ENCODE results near the gene DDX47.

The DDX47 gene

DNA sequence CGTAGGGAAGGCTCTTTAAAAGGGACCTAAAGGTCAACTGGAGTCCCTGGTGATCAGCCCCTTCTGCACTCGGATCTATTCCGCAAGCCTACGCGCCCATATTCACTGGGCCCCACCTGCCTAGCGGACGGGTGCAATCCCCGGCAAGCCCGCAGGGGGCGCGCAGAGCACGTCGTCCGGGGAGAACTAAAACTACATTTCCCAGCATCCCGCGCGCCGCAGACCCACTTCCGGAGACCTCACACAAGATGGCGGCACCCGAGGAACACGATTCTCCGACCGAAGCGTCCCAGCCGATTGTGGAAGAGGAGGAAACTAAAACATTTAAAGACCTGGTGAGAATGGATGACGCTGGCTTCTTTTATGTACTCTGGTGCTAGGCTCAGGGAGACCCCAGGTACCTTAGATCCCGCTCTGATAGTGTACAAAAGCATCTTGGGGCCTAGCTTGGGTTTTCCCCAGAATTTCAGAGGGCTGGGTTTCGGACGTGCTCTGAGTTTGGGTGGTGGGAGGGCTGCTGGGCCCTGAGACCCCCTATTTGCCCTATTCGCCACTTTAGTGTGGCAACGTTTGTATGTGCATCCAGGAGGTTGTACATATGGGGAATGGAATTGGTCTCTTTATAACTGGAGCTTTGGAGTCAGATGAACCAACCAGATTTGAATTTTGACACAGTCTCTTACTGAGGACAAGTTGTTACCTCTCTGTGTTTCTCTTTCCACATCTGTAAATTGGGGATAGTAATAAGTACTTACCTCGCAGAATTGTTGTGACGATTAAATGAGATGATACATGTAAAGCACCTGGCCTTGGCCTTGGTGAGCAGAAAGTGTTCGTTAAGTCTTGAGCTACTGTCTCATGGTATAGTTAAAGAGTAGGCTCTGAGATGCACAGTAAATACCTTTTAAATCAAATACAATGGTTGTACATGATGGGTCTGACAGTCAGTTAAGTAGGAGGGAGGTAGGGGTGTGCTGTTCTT, at the start of gene DDX47:
TSS of gene DDX47 (plus strand) at position 227 of the 982 bp plus-strand sequence. CDS start at position 249, 22 bp downstream.
- DNase-seq = peak; percentile 59 to 97 (median 86)

DNA sequence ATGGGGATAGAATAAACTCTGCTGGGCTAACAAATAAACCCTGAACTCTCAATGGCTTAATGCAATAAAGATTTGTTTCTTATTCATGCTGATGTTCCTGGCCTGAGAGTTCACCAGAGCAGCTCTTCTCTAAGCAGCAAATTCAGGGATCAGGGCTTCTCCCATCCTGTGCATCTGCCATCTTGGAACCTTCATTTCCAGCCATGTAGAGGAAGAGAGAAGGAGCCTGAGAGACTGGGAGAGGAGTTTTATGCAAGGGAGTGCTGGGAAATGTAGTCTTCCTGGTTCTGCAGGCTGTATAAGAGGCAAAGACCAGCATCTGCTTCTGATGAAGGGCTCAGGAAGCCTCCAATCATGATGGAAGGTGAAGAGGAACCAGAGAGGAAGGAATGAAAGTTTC, 48.3 kb upstream of the DDX47 start:
- no peak for DNase-seq

DNA sequence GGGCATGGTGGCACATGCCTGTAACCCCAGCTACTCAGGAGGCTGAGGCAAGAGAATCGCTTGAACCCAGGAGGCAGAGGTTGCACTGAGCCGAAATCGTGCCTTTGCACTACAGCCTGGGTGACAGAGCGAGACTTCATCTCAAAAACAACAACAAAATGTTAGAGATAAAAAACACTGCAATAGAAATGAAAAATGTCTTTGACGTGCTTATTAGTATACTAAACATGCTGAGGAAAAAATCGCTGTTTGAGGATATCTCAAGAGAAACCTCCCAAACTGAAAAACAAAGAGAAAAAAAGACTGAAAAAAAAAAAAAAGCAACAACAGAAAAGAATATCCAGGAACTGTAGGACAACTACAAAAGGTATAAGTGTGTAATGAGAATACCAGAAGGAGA, 42.9 kb upstream of the DDX47 start:
- no peak for DNase-seq

DNA sequence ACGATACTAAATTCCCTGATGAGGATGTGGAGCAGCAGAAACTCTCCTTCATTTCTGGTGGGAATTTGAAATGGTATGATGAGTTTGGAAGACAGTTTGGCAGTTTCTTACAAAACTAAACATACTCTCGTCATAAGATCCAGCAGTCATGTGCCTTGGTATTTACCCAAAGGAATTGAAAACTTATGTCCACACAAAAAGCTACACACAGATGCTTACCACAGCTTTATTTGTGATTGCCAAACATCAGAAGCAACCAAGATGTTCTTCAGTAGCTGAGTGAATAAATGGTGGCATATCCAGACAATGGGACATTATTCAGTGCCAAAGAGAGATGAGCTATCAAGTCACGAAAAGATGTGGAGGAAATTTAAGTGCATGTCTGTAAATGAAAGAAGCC, 38.4 kb upstream of the DDX47 start:
- no peak for DNase-seq

DNA sequence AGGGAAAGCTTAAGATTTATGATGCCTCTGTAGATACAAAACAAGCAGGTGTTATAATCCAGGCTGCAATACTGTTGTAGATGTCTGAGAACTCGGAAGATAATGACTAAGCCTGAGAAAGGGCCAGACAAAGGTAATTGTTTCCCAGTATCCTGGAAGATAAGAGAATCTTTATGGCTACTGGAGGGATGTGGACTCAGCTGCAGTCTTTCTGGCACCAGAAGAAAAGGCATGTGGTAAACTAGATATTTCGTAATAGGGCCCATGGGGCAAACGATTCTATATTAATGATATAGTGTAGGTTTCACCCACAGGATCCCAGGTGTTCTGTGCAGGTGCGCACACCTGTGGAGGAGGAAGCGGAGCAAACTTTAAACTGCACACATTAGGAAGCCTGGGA, 36.9 kb upstream of the DDX47 start:
- DNase-seq = no peak

DNA sequence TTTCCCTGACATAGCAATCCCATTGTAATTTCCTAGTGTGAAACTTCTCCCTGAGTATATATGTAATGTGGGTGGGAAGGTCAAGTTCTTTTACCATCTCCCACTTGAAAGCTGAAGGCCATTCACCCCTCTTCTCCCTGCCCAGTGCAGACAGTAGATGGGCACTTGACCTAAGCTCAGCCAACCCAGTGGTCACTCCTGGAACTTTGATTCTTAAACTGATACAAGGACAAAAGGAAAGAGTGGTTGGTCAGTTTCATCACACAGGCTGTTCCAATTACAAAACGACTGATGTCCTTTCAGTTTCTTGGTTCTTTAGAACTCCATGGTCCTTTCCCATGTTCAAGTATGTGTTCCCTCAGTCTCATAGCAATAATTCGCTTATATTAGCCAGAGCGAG, 36.1 kb upstream of the DDX47 start:
- no peak for DNase-seq

DNA sequence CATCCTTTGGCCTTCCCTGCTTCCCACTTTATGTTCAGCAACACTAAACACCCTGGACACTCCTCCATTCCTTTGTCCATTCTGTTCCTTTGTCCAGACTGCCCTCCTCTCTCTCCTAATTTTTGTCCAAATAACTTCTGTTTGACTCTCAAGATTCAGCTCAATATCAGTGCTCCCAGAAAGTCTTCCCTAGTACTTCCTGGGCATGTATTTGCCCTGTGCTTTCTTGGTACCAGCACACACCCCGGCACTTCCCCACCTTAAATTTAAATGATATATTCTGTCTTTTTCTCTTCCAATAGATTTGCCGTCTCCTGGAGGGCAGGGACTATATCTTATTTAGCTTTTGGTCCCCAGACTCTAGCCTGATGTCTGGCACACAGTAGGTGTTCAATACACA, 34.1 kb upstream of the DDX47 start:
- no peak for DNase-seq

DNA sequence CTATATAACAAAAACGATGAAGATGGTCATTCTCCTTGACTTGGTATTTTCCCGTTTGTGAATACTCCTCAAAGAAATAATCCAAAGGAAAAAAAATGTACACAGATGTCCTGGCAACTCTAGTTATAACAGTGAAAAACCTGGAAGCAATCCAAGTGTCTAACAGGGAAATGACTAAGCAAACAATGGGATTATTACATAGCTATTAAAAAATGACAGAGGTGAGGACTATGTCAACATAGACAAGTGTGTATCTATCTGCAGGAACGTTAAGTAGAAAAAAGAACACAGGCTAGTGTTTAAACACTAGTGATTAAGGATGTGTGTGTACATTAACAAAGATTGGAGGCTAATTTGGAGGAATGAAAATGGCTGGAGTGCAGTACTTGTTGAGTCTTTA, 33.6 kb upstream of the DDX47 start:
- DNase-seq = no peak

DNA sequence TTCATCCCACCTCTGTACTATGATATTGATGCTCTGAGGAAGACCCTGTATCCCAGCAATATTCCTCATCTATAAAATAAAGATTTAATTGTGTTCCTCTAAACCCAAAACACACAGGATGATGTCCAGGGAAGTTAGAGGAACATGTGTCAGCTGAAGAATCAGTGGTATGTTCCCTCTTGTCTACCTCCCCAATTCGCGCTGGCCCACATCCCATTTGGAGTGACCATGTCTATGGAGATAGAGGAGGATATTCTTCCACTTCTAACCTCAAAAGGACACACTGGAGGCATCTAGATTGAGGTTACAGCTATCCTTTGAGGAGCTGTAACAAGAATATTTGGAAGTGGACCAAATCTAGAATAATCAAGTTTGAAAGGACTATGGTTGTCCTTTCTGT, 29.0 kb upstream of the DDX47 start:
- no peak for DNase-seq

DNA sequence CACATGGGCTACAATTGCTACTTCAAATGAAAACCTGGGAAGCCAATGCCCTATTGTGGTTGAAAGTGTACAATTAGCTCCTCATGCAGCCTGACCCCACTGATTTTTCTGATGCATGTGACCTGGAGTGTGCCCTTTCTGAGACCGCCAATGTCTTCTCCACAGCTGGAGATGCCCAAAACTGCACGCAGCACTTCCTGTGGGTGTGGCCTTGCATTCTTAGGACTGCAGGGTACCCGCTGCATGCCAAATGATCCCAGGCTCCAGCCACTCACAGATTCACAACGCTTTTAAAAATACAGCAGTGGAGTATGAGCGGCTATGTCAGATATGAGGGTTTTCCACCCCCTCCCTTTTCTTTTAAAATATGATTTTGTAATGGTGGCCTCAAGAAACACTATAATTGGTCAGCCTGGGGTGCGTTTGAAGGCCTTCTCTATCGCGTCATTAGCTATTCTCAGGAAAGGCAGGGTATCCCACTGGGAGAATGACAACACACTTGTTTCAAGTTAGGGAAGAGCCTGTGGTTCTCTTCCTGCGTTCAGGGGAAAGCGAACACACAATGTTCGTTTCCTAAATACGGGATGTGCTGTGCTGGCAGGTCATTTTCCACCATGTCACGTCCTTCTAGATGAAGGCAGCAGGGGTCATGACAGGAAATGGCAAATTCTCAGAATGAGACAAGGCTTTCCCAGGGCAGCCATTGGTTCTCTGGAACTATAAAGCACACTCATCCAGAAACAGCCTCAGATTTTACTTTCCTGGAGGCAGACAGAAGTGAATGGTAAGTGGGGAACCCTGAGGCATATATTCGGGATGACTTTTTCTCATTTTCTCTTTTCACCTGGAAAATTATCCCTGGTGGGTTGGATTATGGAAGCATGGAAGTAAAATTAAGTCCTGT, 28.0 kb upstream of the DDX47 start, which contains the start of gene APOLD1:
TSS of gene APOLD1 (plus strand) at position 749 of the 904 bp plus-strand sequence. CDS start at position 782, 33 bp downstream.
- DNase-seq = no peak

DNA sequence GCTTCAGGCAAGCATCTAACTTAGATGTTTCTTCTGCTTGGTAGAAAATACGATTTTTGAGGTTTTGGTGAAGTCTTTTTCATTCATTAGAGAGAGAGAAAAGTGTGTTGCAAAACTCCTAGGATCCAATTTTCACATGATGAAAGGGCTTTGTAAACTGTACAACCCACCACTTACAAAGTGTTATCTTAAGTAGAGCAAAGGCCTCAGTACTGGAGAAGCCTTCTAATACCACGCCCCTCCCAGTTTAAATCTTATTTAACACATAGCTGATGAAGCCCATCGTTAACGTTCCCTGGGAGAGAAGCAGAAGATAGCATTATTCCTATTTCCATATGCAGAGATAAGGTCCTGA, 26.8 kb upstream of the DDX47 start:
- no peak for DNase-seq

DNA sequence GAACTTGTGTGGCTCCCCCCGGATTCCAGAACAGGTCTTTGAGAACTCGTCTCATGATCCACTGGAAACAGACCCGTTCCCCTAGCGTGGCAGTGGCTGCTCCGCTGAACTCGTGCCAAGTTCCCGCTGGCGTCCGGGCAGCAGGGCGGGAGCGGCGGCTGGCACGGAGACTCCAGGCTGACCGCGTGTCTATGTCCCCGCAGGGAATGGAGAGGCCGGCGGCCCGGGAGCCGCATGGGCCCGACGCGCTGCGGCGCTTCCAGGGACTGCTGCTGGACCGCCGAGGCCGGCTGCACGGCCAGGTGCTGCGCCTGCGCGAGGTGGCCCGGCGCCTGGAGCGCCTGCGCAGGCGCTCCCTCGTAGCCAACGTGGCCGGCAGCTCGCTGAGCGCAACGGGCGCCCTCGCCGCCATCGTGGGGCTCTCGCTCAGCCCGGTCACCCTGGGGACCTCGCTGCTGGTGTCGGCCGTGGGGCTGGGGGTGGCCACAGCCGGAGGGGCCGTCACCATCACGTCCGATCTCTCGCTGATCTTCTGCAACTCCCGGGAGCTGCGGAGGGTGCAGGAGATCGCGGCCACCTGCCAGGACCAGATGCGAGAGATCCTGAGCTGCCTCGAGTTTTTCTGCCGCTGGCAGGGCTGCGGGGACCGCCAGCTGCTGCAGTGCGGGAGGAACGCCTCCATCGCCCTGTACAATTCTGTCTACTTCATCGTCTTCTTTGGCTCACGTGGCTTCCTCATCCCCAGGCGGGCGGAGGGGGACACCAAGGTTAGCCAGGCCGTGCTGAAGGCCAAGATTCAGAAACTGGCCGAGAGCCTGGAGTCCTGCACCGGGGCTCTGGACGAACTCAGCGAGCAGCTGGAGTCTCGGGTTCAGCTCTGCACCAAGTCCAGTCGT, 26.2 kb upstream of the DDX47 start:
- DNase-seq = peak in 57 of 58 donors; percentile 30 to 92 (median 72)

DNA sequence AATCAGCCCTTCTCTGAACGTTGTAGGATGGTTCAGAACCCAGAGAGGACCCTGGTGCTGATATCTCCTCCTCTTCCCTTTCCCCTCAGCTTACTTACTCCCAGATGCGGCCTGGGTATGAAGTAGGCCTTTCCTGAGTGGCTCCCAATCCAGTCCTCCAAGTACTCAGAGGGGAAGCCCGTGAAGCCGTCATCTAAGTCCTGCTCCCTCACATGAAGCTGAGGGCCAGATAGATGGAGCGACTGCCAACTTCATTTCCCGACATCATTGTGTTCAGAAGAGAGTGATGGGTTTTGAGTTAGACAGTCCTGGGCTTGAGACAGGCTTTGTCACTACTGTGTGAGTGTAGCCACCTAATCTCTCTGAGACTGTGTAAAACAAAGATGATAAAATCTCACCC, 25.0 kb upstream of the DDX47 start:
- DNase-seq = no peak

DNA sequence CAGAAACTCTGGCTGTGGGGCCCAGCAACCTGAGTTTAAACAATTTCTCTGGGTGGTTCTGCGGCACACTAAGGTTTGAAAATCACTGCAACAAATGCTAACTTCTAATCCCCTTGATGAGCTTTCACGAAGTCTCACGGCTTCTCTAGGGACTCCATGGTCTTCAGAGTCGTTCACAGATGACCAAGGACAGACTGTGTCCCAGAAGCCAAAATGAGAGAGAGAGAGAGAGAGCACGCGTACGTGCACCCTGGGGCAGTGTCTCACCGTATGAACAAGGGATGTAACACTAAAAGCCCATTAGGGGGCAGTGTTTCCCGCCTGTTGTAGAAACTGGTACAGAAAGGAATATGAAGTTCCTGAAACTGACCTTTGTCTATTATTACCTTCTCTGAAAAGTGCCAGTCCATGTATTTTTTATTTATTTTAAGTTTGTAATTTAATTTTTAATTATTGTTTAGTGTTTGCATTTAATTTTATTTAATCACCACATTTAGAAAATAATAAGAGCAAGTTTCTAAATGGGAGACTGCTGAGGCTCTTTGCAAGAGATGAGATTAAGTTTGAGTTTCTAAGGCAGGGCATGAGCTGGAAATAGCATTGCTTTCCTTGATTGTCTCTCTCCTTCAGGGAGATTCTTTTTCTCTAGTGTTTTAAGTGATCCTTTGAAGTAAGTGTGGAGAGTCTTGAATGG, 24.3 kb upstream of the DDX47 start:
- peak in 36 of 58 donors; percentile 5 to 71 (median 37) for DNase-seq

DNA sequence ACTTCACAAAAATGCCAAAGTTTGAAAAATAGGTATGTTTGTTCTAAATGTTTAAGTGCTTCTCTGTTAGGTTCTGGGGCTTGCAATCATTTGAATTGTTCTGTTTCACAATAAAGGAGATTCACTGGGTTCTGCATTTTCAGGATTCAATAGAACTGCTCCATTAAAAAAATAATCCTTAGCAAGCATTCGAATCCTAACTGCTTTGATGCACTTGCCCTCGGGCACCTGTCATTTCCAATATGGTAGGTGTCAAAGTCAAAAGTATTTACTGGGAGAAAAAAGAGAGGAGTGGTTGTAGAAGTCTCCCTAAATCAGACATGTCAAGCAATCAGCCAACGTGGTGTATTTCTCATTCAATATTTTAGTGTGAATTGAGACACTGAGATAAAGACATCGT, 22.2 kb upstream of the DDX47 start:
- no peak for DNase-seq

DNA sequence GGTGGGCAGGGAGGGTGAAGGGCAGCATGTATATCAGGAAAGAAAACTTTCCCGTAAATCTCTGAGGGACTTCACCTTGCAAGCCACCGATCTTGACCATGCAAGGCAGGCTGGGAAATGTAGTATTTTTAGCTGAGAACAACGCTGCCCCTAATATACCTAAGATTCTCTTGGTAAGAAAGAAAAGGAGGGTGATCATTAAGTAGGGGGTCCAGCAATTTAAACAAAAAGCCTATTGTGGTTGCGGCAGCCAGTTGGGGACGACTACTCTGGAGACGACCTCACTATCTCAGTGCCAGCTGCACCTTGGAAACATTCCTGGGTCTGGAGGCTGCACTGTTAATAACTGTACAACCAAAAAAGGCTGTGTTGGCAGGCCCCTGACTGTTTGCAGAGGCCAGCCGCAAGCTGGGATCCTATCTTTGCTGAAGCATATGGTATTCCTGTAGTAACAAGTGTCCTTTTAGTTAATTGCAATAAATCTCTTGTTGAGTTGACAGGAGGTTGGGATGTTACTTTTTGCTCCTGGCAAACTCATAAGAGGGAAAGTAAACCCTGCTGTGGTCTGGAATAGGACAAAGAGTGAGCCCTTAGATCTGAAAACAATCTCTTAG, 21.3 kb upstream of the DDX47 start:
- DNase-seq = peak in 4 of 58 donors; percentile 3 to 24 (median 12)

DNA sequence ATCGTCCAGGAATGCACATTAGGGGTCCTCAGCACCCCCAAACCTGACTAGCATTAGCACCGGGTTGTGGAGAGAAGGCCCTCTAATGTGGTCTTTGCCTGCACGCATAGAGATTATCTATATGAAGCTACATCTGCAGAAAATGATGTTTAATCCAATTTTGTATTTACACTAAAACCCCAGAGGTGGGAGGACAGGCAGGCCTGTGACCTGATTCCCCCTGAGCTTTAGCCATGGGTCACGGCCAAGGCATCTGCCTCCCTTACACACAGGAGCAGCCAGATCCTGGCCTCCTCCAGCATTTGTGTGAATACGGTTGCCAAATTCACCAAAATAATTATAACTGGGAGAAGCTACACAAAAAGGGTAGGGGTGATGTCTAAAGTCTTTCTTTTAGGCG, 20.7 kb upstream of the DDX47 start:
- DNase-seq = no peak

DNA sequence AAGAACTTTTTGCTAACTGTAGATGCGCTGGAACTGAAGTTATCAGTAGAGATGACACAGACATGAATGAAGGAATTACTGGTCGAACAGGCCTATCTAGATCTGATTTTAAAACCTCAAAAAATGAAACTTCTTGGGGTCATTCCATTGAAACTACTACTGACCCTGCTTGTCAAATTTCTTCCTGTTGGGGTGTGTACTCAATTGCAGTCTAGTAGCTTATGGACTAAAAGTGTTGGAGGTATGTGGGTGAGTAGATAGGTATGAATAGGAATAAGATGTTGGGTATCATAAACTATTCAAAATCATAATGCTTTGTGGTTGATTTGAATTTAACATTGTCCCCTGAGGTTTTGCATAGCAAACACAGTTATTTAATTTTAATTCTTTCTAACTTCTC, 18.5 kb upstream of the DDX47 start:
- DNase-seq = no peak

DNA sequence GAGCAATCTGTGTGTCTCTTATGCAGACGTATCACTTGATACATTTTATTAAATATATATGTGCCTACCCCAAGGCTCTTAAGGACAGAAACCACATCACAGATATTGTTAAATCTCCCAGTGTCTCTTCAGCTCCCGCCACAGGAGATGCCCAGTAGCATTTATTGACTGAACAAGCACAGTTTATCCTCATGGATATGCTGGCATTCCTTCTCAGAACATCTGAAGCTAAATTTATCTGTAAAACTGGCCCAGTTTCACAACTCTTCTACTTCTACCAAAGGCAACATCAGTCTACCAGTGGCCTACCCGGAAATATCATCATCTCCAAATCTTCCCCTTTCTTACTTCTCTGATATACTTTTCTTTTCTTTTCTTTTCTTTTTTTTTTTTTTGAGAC, 17.0 kb upstream of the DDX47 start:
- no peak for DNase-seq

Data from anterior cingulate cortex (tissue), 58 donors.